Measurements from ENCODE around the gene KRTAP10-5.
"Not testable (repeated sequence)": the region's sequence is repeated elsewhere in the genome, so short reads cannot be mapped to it uniquely, and the experiment has no call there.

The KRTAP10-5 gene

DNA sequence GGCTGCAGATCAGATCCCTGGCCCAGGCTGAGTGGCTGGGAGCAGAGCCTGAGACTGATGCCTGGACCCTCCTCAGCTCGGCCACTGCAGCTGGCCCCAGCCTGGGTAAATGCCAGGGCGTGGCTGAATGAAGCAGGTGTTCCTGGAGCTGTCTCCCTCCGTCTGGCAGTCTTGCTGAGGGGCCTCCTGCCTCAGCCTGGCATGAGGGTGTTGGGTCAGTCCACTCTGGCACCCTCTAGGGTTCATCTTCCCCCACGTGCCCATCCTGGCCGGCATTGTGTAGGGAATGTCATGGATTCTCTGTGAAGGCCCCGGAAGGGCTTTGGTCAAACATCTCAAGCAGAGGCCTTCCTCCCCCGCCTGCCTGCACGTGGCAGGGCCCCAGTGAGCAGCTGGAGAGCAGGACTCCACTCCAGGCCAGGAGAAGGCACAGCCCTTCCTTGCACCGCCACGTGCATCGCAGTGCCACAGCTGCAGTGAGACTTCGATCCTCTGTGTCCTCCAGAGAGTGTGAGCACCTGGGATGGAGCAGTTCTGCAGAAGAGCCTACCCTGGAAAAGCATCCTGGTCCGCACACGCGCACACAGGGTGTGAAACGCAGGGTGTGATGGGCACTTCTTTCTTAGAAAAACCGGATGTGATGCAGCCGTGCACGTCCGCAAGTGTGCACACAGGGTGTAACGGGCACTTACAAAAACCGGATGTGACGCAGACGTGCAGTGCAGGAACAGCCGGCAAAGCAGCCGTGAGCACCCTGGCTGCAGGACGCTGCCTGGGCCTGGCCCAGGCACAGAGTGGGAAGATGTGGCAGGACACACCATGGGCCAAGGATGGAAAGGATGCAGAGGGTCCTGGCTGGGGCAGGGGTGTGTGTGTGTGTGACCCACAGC, 11.5 kb downstream of the KRTAP10-5 start:
- DNase-seq, result no peak

DNA sequence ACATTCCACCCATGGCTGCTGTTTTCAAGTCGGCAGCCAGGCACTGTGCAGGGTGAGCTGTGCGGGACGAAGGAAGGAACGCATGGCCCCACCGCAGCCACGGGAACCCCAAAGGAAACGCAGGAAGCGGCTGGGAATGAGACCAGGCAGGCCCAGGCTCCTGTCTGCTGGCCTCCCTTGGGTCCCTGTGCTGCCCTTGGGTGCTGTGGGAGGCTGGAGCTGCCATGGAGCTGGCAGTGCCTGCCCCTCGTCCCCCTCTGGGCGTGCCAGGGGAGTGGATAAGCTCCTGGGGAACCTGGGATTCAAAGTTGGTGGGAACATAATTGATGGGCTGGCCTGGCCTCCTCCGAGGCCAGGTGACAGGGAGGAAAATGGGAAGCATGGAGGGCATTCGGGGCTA, 12.1 kb downstream of the KRTAP10-5 start:
- no peak for DNase-seq

DNA sequence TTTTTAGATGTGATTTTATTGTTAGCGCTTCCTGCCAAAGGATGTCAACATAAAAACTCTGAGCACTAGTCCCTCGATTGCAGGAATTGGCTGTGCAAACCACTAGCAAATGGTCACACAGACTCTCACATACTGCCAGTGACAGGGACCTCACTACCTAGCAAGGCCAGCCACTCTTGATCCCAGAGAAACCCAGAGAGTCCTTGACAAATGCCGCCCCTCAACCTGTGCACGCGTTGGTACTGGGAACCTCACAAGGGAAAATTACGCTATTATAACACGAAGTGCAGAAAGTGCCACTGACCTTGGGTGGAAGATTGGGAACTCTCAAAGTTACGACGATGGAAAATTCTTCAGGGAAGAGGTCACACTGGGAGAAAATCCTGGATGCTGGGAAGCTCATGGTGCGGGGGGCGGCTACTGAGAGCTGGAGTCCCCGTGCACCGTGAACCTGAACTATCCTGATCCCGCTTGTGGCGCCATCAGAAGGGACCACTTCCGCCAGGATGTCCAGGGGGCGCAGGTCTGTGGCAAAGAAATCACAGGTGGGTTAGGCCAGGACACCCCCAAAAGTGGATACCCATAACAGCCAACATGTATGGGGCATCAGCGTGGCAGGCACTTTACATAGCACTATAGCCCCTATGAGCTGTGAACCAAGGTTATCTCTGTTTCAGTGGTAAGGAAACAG, 12.8 kb downstream of the KRTAP10-5 start:
- no peak for DNase-seq

DNA sequence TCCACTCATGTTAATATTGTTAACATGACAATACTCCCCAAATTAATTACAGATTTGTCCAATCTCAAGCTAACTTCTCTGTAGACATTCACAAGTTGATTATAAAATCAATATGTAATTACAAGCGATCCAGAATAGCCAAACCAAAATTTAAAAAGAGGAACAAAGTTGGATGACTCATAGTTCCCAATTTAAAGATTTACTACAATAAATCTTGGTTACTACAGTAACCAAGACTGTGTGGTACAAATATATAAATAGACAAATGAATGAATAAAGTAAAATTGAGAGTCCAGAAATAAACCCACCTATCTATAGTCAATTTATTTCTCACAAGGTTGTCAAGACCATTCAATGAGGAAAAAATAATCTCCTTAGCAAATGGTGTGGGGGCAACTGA, 14.0 kb downstream of the KRTAP10-5 start:
- DNase-seq, result no peak

DNA sequence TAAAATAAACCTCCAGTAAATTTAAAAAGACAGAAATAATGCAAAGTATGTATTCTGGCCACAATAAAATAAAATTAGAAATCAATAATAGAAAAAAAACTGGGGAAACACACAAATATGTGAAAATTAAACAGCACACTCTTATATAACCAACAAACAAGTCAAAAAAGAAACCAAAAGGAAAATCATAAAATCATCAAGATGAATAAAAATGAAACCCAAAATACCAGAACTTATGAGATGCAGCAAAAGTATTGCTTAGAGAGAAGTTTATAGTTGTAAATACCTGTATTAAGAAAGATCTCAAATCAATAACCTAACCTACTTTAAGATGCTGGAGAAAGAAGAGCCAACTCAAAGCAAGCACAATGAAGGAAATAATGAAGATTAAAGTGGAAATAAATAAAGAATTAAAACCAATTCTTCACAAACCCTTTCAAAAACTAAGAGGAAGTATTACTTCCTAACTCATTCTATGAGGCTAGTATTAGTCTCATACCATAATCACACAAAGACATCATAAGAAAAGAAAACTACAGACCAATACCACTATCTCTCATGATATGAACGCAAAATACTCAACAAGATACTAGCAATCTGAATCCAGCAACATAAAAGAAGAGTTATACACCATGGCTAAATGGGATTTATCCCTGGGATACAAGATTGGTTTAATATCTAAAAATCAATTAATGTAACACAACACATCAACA, 15.4 kb downstream of the KRTAP10-5 start:
- no peak for DNase-seq

DNA sequence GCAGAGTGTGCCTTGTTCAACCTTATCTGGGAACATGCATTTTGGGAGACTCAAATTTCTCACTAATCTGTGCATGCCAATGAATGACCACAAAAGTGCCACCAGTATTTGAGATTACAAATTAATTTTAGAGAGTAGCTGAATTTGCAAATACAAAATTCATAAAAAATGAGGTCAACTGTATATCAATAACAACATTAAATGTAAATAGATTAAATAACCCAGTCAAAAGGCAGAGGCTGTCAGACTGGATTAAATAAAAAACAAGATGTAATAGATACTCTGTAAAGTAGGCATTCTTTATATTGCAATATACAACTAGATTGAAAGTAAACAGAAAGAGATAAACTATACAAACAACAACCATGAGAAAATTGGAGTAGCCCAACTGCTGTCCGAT, 16.3 kb downstream of the KRTAP10-5 start:
- DNase-seq, result no peak

DNA sequence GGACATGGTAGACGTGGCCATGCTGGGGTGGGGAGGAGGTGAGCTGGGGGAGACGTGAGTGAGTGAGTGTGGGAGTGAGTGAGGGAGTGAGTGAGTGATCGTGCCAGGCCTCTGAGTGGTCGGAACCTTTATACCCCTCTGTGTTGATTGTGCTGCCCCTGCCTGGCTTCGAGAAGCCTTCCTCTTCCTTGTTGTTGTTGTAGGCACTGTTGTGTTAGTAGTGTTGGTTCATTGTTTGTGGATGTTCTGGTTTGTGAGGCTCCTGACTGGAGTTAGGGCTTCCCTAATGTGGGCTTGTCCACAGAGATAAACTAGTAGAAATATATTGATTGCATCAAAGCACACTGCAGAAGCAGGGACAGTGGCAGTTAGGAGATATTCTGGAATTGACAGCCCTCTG, 21.7 kb downstream of the KRTAP10-5 start, which contains the start of gene KRTAP10-3:
Gene KRTAP10-3, minus strand, starts transcription at position 101 of the 400 bp plus-strand sequence. Its CDS starts 80 bp downstream, at position 21.
- DNase-seq, result no peak

DNA sequence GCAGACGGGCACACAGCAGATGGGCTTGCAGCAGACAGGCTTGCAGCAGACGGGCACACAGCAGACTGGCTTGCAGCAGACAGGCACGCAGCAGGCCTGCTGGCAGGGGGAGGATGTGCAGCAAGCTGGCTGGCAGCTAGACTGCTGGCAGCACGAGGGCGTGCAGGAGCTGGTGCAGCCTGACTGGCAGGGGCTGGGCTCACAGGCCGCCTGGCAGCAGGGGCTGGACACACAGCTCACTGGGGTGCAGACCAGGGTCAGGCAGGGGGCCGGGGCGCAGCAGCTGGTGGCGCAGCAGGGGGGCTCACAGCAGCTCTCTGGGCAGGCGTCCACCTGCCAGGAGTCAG, 22.1 kb downstream of the KRTAP10-5 start:
- DNase-seq, result not testable (repeated sequence)

DNA sequence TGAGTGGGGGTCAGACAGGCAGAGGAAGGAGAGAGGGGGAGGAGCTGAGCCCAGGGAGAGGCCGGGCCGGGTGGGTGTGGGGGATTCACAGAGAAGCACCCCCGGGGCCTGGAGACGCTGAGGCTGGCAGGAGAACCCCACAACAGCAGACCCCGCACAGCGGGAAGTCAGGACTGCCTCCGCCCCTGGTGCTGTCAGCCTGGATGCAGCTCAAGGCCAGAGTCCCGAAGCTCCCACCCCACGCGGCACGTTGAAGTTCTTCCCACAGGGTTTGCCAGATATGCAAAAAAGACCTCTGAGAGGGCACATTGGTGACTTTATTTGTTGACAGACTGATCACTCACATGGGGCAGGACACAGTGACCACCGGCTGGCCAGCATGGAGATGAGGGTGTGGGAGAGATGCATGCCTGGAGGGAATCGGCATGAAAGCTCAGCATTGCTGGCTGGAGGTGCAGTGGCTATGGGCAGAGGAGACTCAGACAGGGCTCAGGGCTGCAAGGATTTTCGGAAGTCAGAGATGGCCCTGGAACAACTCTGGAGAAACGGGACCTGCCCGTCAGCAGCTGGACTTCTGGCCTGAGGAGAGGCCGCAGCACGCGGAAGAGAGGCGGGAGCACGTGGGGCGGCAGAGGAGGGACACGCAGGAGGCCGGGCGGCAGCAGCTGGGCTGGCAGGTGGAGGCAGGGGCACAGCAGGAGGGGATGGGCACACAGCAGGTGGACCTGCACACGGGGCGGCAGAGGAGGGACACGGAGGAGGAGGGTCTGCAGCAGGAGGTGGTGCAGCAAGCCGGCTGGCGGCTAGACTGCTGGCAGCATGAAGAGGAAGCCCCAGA, 22.7 kb downstream of the KRTAP10-5 start:
- no peak for DNase-seq

DNA sequence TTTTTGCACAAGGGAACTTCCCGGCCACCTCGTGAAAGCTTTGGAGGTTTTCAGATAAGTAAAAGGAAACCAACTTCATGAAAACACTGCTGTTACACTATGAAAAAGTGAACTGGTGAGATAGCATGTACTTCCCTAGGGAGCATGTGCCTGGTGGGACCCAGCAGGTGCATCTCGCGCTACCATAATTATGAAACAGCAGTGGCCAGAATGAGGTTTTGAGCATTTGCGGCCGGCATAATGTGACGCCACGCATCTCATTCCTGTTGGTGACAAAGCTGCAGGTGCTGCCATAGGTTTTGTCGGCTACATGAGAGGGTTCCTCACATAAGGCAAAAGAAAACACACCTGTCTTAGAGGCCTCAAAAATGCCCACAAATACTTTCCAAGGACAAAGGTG, 23.5 kb downstream of the KRTAP10-5 start:
- DNase-seq, result no peak

DNA sequence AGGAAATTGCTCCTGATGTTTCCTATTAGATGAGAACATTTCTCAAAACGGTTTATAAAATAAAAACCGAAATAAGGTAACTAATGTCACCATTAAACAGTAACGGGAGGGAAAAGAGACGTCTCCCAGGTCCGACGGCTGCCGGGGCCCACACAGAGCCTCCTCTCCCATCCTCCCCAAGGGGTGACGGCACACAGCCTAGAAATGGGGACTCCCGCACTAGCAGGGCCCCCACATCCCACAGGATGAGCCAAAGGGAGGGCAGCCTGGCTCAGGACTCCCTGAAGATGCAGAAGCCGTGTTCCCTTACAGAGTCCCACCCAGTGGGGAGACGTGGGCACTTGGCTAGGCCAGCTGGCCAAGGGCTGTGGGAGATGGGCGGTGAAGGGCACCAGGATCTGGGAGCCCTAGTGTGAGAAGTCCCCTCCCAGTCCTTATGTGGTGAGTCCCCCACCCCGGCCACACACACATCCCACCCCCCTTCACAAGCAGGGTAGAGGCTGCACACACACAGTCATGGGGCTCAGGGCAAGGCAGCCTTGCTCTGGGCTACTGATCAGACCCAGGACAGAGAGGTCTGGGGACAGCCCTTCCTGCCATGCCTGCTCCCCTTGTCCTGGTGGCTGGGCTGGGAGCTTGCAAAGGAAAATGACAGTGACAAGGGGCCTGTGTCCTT, 25.1 kb downstream of the KRTAP10-5 start:
- no peak for DNase-seq

DNA sequence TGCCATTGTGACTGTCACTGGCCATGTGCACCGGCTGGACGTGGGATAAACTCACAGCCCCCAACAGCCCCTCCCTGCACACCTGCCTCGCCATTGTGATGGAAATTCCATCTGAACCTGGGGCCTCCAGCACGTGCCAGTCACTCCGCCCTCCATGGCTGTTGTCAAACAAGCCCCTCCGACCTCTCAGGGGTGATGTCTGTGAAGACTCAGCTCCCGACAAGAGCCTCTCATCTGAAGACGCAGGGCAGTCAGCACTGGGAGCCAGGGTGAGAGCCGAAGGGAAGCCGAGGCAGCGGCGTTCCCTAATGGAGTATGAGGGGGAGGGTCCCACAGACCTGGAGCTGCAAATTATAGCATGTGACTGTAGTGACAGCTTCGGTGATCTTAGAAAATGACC, 27.7 kb downstream of the KRTAP10-5 start:
- no peak for DNase-seq

DNA sequence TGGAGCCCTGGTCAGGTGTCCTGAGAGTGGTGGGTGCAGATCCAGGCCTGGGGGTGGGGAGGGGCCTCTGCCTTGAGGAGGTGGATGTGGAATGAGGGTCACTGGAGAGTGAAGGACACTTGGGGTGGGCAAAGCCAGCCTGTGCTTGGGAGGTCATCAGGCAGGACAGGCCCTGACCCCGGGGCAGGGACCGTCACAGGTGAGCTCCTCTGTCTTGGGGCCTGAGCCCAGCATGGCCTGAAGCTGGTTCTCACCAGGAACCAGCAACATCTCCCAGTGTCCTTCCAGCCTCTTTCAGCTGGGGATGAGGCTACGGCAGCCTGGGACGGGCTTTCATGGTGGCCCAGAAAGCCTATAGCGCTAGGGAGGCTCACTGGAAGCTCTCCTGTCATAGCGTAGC, 28.3 kb downstream of the KRTAP10-5 start:
- no peak for DNase-seq

DNA sequence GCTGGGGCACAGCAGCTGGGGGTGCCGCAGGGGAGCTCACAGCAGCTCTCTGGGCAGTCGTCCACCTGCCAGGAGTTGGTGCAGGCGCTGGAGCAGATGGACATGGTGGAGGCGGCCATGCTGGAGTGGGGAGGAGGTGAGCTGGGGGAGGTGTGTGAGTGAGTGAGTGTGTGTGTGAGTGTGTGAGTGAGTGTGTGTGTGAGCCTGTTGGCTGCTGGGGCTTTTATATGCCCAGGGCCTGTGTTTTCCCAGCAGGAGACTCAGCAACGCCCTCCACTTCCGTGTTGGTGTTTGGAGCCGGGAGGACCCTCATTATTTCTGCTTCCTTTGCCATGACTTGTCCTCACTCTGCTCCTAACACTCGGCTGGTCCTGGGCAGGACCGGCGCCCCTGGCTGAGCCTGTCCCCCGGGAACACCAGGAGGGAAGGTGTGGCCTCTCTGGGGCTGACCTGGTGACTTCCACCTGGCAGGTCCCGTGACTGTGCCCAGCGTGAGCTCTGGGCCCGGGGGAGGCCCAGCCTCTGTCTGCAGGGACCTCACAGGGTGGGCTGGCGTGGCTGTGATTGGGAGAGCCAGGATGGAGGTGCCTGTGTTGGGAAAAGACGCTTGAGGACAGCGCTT, 29.0 kb downstream of the KRTAP10-5 start, which contains the start of gene KRTAP10-2:
Gene KRTAP10-2, minus strand, starts transcription at position 166 of the 622 bp plus-strand sequence. Its CDS starts 47 bp downstream, at position 119.
- no peak for DNase-seq

DNA sequence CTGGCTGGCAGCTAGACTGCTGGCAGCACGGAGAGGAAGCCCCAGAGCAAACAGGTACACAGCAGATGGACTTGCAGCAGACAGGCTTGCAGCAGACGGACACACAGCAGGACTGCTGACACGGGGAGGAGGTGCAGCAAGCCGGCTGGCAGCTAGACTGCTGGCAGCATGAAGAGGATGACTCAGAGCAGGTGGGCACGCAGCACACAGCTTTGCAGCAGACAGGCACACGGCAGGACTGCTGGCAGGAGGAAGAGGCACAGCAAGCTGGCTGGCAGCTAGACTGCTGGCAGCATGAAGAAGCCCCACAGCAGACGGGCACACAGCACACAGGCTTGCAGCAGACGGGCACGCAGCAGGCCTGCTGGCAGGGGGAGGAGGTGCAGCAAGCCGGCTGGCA, 29.6 kb downstream of the KRTAP10-5 start:
- no peak for DNase-seq

DNA sequence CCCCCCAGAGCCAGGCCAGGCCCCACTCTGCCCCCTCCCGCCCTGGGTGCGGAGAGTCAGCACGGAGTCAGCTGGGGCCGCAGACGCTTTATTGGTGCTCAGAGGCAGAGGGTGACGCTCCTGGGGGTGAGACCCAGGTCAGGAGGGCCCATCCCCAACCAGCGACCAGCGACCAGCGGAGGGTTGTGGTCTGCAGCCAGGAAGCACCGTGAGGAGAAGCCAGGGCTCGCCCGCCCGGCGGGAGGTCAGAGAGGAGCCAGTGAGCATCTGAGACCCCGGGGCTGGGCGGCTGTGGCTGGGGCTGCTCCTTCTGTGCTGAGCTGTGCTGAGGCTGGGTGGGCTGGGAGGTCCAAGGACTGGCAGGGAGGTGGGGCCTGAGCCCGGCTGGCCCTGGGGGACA, 30.1 kb downstream of the KRTAP10-5 start:
- not testable (repeated sequence) for DNase-seq

DNA sequence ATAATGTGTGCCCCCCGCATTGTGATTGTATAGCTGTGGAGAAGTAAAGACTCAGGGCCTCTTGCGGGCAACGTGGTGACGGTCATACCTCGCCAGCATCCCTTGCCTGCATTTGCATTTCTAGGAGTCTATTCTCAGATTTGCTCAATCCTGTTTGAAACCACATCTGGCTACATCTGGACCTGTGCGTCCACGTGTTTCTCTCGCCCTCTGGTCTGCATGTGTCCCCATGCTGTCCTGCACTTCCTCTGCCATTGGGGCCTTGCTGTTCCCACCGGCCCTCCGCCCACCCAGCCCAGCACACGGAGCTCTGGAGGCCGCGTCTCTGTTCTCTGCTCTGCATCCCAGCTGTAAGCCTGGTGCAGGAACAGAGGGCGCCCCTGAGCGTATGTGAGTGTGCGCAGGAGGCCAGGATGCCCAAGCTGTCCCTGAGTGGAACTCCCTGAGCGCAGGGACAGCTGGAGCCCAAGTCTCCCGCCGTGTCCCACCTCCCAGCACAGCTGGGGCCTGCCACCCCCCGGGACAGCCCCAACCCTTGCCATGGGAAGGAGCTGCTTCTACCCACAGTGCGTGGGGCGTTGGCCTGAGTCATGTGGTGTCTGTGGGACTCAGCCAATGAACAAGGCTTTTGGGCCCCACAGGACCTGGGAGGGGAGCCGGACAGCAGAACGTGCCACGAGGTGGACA, 30.7 kb downstream of the KRTAP10-5 start:
- DNase-seq, result no peak

DNA sequence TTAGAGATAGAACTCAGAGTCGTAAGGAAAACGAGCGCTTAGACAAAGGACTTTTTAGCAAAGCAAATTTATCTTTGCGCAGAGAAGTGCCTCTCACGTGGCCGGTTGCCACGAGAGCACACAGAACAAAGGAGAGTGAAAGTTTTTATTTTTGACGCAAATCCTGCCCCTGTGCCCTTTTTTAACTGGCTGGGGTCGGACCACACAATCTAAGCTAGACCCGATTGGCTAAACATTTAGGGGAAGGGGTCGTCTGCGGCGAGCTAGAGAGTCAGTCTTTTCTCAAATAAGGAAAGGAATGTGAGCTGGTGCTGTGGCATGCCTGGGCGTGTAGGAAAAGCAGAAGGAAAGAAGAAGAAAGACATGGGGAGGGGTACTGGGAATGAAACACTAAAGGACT, 31.5 kb downstream of the KRTAP10-5 start:
- no peak for DNase-seq

DNA sequence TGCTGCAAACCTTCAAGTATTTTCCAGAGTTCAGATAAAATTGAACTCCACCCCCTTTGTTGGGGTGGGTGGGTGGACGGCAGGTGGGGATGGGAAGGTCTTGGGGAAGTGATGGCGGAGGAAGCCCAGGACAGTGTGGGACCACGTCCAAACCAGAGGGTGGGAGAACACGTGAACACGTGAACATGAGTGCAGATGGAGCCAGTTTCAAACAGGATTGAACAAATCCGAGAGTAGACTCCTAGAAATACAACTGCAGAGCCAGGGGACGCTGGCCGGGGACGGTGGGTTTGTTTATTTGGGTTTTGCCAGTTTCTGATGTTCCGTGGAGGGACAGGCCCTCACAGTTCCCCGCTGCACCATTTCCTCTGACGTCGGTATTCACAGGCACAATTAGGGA, 32.0 kb downstream of the KRTAP10-5 start:
- DNase-seq, result no peak

DNA sequence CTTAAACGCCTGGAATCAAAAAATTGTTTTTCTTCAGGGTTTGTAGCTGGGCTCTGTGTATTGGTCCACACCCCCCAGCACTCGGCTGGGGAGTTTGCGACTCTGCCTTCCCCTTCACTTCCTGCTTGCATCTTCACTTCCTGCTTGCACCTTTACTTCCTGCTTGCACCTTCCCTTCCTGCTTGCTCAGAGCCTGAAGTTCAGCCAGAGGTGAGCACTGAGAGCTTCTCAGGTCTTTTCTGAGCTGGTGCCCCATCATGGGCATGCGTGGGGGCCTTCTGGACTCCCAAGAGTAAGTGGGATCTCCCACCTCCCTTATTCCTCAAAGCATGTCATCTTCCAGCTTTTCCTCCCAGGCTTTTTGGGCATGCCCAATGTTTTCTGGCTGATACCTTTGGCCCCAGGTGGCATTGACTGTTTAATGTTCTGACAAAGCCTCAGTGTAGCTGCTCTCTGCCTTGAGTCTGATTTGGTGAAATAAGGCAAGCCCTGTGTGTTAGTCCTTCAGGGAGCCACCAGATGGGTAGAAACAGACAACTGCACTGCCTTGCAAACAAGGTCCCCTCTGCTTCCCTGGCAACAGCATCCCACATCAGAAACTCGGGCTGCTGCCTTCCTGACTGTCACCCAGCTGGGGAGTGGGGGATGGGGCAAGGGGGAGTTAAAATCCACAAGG, 32.6 kb downstream of the KRTAP10-5 start:
- DNase-seq, result no peak

Data from NCI-H226 (cell line).